Fibroblast of gingiva (primary cell): ENCODE data around the gene TUBA3E.
A peak's percentile ranks its signal among the peaks of the same experiment; 100 is the strongest.
"Not testable (repeated sequence)": the region's sequence is repeated elsewhere in the genome, so short reads cannot be mapped to it uniquely, and the experiment has no call there.

ENCODE experiments used
- DNase-seq: peaks from one replicate; pipeline ENCODE4 v3.0.0-alpha.2; 2011; ENCODE audit warnings: low read depth

The TUBA3E gene

DNA sequence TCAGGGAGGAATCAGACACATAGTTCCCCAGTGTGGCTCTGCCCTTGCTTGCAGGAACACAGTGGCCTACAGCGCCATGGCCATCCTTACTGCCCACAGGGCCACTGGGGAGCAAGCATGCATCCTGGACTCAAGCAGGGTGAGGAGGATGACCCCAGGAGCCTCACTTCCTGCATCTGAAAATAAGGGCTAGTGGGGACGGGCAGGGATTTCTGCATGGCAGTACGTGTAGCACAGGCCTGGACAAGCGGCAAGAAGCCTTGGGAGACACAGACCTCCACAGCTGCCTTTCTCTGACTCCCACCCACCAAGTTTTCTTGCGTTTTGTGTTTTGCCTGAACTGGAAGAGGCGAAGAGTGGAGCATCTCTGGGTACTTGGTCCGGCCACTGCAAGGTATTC is 35.8 kb downstream of the TUBA3E start:
- DNase-seq: not testable (repeated sequence)

DNA sequence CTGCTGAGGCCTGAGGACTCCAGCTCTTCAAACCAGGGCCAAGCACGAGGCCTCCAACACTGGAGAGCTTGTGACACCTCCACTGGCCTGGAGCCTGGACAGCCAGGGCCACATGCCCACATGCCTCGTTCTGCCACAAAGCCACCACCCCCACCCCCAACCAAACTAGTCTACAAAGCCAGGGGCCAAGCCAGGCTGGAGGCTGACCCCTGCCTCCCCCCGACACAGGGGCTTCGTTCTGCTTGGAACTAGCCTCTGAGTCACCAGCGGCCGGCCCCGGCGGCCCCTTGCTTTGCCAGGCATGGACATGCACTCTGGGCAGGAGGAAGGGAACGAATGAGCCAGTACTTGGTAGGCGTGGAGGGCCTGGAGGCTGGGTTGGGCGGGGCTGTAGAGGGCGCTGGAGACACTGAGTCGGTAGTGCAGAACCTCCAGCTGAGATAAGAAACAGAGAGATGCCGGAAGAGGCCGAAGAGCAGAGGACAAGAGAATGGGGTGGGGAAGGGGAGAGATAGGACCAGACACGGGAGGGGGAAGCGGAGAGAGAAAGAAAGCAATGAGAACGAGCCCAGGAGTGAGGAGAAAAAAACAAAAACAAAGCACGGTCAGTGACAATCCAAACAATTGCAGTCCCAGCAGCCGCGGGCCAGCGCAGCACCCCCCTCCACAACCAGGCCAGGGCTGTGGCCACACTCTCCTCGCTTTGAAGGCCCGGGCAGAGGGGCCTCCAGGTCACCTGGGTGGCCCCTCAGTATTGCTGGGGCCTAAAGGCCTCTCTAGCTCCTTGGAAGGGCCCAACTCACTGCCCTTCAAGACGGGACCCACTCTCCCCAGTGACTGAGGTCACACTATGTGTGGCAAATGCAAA is 37.2 kb downstream of the TUBA3E start:
- DNase-seq: not testable (repeated sequence)

DNA sequence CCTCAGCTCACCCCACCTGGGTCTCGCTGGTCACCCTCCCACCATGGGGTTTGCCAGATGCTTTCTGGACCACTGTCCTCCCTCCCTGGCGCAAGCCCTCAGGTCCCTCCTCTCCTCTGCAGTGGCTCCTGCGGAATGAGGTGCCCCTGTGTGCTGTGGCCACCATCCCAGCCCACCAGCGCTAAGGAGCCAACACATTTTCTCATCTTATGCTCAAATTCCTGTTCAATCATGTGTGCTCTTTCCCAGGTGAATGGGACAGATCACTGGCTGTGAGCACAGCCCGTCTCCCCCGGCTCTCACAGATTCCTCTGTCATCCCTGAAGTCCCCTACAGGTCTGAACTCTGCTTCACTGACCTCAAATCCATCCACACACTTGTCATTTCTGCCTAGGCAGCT is 38.1 kb downstream of the TUBA3E start:
- DNase-seq: no peak

DNA sequence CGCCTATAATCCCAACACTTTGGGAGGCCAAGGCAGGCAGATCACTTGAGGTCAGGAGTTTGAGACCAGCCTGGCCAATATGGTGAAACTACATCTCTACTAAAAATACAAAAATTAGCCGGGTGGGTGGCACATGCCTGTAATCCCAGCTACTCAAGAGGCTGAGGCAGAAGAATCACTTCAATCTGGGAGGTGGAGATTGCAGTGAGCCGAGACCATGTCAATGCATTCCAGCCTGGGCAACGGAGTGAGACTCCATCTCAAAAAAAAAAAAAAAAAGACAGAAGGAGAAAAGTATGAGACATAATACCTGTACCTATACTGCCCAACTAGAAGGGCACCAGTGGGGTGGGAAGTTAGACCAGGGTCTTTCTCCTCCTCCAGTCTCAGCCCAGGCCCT is 38.9 kb downstream of the TUBA3E start:
- not testable (repeated sequence) for DNase-seq

DNA sequence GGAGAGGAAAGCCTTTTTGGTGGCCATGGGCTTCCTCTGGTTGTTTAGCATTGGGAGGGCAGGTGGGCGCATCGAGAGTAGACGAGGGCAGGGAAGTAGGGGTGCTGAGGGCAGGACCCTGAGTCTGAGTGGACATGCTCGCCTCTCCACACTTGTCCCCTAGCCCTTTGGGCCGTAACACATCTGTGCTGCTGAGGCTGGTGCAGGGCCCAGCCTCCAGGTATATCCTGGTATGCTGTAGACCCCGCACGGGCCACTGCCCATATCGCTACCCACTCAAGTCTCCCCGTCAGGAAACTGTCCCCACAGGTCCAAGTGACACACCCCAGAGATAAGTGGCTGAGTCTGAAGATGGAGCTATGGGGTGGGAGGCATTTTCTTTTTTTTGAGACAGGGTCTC is 39.6 kb downstream of the TUBA3E start:
- no peak for DNase-seq

DNA sequence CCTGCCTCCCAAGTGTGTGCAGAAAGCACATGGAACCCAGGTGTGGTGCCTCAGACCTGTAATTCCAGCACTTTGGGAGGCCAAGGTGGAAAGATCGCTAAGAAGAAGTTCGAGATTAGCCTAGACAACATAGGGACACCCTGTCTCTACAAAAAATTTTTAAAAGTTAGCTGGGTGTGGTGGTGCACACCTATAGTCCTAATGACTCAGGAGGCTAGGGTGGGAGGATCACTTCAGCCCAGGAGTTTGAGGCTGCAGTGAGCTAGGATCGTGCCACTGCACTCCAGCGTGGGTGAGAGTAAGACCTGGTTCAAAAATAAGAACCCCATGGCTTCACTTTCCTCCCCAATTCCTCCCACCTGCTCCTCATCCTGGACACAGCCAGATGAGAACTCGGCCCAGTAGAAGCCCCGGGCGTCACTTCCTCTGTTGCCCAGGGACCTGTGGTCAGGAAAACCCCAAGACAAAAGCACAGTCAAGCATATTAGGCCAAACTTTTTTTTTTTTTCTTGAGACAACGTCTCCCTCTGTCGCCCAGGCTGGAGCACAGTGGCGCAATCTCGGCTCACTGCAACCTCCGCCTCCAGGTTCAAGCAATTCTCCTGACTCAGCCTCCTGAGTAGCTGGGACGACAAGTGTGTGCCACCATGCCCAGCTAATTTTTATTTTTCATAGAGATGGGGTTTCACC is 40.3 kb downstream of the TUBA3E start:
- not testable (repeated sequence) for DNase-seq

DNA sequence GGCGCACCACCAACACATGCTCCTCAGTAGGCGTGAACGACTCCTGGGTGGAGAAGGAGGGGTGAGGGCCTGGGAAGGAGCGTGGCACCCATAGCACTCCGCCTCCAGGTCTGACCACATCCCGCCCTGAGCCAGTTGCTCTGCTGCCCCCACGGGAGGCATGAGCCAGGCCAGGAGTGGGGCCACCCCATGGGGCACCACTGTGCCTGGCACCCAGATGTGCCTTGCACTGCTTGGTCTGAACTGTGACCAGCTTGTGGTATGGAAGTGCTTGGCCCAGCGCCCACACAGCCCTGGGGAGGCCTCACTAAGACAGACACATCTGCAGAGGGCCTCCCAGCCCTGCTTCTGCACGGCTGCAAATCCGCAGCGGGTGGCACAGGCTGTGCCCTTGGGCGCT is 40.9 kb downstream of the TUBA3E start:
- not testable (repeated sequence) for DNase-seq

DNA sequence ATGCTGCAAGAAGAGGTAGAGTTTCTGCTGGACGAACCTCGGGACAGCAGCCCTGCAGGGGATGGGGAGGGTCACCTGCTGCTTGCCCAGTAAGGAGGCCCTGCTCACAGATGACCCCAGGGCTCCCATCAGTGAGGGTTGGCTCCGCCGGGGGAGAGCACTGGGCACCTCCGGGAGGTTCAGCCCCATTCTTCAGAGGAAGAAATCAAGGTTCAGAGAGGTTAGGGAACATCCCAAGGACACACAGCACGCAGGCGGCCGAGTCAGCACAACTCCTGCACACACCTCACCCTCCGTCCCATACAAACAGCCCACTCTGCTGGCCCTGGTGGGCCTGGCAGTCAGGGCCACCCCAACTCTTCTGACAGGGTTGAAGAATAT is 41.6 kb downstream of the TUBA3E start:
- no peak for DNase-seq

DNA sequence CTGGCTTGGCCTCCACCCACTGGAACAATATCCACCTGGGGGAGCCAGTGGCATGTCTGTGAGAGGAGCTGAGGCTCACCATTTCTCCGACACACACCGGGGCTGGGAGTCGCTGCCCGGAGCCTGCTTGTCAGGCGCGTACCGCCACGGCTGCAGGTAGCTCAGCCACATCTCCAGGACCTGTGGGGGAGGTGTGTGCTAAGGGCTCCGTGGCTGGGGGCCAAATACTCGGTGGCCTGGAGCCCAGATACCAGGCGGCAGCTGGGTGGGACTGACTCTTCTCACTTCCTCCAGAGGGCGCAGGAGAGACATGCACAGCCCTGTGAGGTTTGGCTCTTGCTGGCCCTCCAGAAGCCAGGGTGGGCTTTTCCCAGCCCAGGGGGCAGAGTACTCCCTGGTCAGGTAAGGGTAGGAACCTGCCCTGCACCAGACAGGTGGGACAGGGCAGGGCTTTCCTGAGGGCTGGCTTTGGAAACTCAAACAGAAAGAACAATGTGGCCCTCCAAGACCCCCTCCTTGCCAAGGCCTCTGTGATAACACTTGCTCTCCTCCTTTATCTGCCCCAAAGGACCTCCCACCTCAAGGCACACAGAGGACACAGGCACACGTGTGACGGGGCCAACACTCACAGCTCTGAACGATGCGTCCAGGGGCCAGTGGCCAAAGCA is 42.1 kb downstream of the TUBA3E start:
- DNase-seq: peak; percentile 32

DNA sequence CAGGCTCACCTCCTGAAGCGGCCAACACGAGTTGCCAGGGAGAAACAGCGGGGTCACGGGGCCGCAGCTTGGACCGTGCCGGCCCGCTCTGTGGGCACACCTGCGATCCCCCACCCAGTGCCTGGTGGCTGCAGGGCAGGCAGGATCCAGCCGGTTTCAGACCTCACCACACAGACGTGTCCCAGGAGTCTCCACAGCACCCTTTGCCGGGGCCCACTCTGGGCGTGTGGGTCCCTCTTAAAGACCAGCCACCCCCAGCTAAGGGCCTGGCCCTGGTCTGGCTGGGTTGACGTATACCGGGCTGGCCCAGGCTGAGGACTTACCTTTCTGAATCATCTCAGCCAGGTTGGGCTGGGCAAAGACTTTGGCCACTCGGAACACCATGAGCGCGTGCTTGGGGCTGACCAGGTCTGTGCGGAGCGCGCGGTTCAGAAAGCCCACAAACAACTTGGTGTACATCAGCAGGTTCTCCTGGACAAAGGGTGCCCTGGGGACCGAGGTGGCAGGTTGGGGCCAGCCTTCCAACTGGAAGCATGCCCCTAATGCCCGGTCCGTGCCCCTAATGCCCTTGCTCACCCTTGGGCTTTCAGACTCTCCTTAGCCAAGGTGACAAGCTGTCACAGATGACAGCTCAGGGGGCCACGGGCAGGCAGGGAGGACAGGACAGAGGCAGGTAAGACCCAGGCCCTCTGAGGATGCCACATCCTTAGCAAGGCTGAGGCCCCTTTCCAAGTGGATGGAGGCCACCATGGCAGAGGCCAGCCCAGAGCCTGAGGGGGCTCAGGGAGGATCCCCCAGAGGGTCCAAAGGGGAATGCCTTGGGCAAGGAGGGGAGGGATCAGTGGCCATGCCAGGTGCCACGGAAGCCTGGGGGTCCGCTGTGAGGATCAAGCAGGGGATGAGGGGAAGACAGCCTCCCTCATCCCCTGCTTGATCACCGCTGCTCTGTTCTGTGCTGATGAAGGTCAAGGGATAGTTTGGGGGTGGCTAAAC is 43.2 kb downstream of the TUBA3E start:
- no peak for DNase-seq

DNA sequence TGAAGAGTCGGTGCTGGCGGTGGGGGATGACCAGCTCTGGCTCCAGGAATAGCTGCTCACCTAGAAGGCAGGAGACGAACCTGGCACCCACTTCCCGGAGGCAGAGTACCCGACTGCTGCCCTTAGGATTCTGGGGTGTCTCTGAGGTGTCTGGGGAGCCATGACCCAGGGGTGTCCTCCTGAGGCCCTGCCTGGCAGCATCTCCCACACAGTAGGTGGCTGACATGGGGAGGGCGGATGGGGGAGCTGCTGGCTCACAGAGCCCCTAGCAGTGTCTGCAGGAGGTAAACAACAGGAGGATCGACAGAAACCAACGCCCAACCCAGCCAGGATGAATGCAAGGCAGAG is 43.8 kb downstream of the TUBA3E start:
- DNase-seq: not testable (repeated sequence)

DNA sequence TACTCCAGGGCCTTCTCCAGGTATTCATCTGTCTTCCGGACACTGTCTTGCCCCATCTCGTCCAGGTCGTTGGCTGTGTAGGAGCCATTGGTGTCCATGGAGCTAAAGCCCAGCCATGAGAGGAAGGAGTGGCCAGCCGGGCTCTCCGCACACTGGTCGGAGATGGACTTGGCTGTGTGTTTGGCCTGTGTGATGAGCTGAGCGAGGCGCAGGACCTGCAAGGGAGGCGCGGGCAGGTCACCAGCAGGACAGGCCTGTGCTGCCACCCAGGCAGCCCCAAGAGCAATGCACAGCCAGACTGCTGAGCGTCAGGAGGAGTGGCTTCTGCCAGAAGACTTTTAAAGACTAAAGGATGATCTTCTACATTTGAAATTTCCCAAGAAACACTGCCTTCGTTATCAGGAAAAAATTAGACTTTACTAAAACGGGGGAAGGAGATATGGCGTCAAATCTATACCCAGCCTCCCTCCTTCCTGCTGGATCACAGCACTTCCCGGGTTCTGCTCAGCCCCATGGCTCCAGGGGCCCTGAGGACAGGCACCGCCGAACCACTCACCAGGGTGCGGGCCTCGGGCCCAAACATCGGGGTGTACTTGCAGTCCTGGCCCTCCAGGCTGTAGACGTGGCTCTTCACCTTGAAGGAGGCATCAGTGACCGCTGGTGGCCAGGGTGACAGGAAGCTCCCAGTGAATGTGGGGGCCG is 44.4 kb downstream of the TUBA3E start:
- DNase-seq: not testable (repeated sequence)

DNA sequence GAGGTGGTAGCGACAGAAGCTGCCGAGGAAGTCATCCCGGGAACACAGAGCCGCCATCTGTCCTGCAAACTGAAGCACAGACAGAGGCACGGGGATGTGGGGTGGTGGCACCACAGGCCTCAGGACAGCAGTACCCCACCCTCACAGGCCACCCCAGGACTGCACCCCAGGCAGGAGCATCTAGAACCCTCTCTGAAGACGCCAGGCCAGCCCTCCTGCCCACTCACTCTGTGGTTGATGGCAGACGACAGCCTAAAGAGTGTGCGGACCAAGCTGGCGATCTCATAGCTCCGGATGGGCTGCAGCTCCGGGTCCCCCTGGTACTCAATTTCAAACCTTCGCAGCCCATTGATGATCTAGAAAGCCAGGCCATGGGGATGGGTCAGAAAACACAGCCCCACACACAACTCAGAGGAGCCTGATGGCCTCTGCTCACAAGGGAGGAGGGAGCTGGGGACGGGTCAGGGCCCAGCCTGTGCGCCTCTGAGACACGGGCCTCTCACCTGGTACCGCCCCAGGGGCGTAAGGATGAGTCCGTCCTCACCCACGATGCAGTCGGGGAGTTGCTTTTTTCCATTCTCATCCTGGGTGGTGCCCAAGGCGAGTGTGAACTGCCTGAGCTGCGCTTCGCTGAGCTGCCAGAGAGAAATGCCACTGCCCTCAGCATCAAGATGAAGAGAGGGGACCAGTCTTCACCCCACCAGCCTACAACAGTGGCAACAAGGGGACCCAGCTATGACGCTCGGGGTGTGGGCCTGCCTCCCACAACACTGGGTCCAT is 45.2 kb downstream of the TUBA3E start:
- no peak for DNase-seq

DNA sequence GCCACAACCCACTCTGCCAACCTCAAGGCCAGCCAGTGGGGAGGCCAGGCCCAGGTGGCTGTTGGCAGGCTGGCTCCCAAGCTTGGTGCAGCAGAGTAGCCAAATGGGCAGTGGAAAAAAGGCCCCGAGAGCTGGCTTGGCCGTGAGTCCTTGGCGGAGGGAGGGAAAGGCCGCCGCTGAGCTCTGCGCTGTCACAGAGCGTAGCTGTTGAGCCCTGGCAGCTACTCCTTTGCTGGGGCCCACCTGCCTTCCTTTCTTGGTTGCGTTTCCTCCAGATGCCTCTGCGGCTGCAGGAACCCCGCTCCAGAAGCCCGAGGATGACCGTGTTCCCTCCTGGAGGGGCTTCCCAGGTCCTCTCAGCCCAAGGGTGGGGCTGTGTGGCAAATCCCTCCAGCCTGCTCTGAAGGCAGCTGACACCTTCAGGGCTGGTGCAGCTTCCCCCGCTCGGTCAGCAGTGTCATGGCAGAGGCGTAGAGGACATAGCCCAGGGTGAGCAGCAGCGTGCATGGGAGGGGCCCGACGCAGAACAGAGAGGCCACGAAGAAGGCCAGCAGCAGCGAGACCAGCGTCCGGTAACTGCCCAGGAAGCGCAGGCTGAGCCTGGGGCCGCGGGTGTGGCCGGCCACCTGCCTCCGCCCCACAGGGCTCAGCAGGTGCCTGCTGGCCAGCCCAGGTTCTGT is 46.0 kb downstream of the TUBA3E start:
- DNase-seq: not testable (repeated sequence)

DNA sequence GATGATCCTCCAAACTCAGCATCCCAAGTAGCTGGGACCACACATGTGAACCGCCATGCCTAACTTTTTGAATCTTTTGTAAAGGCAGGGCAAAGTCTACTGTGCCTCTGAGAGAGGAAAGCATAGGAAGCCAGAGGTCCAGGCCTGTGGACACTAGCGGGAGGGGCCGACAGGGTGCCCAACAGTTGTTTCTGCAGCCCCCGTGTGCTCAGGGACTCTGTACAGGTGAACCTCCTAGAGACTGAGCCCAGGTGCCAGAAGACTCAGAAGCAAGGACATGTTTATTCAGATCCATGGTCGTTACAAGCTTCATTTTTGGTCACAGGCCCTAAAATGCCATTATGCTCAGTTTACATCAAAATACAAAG is 47.1 kb downstream of the TUBA3E start:
- not testable (repeated sequence) for DNase-seq

DNA sequence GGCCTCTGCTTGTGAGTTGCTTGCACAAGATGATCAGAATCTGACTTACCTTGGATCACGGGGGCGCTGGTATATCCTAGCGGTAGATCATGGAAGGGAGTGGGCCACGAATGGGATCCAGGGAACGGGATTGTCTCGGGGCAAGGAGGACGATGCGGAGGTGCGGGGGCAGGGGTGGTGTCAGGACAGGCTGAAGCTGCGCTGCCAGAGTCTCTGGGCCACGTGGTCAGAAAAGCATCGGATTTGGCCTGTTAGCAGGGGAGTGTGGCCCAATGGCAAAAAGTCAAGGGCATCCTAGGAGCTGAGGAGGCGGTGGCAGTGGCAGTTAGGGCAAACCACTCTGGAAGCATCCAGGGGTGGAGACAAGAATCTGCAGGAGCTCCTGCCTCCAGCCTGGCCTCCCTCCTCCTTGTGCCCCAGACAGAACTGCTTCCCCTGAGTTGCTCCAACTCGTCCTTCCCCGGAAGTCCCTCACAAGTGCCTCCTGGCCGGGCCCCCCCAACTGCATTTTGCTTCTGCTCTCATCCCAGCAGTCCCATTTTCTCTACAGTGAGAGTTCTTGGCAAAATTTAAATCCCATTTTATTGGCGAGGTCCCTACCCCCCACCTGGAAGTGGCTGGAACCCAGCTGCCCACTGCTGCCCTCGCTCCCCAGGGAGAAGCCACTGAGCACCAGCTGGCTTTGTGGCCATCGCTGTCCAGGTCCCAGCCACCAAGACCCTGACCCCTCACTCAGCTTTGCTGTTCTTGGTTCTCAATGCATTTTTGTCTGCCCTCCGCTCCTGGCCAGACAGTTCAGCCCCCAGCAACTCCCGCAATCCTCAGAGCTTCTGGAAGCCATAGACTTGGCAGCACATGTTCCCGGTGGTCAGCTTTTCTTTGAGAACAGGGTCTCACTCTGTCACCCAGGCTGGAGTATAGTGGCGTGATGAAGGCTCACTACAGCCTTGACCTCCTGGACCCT is 47.8 kb downstream of the TUBA3E start:
- no peak for DNase-seq

DNA sequence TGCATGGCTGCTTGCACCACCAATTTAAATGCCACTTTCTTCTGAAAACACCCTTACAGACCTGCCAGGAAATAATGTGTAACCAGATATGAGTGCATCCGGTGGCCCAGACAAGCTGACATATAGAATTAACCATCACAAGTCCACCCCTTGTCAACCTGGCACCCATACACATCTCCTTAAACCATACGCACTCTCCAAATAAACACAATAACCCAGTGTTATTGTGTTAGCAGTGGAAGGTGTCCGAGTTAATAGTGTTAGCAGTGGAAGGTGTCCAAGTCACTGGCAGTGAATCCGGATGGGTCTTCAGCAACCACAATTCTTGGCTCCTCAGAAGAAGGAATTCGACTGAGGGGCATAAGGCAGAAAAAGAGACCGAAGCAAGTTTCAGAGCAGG is 49.7 kb downstream of the TUBA3E start:
- DNase-seq: not testable (repeated sequence)

DNA sequence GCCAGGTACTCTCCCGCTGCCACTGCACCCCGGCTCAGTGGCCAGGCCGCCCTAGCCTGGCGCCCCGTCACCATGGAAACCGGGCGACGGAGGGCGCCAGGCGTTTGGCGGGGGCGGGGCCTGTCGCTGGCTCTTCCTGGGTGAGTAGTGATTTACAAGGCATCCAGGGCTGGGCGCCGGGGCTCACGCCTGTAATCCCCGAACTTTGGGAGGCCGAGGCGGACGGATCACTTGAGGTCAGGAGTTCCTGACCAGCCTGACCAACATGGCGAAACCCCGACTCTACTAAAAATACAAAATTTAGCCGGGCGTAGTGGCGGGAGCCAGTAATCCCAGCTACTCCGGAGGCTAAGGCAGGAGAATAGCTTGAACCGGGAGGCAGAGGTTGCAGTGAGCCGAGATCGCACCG is 53.2 kb downstream of the TUBA3E start, which contains the start of gene CCDC74B:
Gene CCDC74B, minus strand, starts transcription at position 107 of the 409 bp plus-strand sequence. CDS start 116 bp downstream, outside the sequence.
- DNase-seq: peak; percentile 25
